NCI-H524 treated with DMSO at 0.1 percent for 48 hours (cell line): ENCODE data around the gene TOR1AIP2.
A peak's percentile ranks its signal among the peaks of the same experiment; 100 is the strongest.

Experiments used
- DNase-seq: peaks from one replicate; lab custom pipeline; 2025; lab: John Stamatoyannopoulos, UW

TOR1AIP2 gene

GRCh38 chr1:179877586-179878265, at the start of gene TOR1AIP2:
Gene TOR1AIP2, minus strand, starts transcription at chr1:179877803. Its CDS starts 25,138 bp downstream, at chr1:179852665.
- DNase-seq = peak; percentile 10

DNA sequence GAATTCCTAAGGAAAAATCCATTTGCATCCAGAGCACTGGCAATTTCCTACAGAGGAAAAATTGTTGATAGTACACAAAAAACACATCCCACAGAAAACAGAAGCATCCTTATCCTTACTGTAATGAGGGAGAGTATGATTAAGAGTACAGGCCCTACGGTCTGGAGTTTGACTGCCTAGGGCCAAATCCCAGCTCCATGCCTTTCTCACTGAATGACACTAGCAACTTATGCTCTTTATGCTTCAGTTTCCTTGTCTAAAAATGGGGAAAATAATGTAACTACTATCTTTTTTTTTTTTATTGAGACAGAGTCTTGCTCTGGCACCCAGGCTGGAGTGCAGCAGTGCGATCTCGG, 49.2 kb upstream of the TOR1AIP2 start:
- no peak for DNase-seq

DNA sequence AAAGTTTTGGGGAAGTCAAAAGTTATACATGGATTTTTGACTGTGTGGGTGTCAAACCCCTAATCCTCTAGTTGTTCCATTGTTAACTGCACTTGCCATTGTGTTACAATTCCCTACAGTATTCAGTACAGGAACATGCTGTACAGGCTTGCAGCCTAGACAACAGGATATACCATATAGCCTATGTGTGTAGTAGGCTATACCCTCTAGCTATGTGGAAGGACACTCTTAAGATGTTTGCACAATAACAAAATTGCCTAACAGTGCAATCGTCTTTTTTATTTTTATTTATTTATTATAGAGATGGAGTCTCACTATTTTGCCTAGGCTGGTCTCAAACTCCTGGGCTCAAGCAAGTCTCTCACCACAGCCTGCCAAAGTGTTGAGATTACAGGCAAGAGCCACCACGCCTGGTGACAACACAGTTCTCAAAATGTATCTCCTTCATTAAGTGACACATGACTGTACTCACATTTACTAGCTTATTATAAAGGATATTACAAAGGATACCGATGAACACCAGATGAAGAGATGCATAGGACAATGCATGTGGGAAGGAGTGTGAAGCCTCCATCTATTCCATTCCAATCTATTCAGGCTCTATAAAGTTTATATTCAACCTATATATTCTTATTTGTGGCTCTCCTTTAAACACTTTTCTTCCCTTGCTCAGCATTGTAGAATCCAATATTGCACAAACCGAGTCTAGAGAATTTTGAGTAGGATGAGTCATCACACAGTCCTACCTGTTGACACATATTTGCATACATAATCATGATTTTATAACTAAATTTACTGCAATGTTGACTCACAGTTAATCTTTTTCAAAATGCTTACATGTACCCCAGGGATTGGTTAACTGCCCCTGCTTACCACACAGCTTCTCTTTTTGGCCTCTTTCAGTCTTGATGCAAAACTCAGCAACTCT, 48.6 kb upstream of the TOR1AIP2 start:
- DNase-seq = no peak

GRCh38 chr1:179925302-179925701, 47.7 kb upstream of the TOR1AIP2 start:
- DNase-seq = no peak

DNA sequence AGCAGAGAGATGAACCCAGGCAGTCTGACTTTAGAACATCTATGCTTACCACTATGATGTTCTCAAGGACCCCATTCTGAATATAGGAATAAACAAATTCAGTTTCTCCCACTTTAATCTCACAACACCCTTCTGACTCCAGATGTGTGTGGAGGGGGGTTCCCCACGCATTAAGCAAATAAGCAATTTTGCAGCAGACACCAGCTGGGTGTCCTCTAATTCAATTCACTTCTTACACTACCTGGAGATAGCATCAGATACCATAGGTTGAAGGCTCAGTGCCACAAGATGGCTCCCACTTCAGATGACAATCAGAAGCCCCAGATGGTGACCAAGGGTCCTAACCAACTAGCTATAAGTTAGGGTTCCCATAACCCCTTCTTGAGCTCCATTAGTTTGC, 46.7 kb upstream of the TOR1AIP2 start:
- DNase-seq = no peak

GRCh38 chr1:179923029-179923428, 45.4 kb upstream of the TOR1AIP2 start:
- DNase-seq = no peak

GRCh38 chr1:179921981-179922872, 44.6 kb upstream of the TOR1AIP2 start:
- DNase-seq = no peak

GRCh38 chr1:179921472-179921871, 43.9 kb upstream of the TOR1AIP2 start:
- no peak for DNase-seq

DNA sequence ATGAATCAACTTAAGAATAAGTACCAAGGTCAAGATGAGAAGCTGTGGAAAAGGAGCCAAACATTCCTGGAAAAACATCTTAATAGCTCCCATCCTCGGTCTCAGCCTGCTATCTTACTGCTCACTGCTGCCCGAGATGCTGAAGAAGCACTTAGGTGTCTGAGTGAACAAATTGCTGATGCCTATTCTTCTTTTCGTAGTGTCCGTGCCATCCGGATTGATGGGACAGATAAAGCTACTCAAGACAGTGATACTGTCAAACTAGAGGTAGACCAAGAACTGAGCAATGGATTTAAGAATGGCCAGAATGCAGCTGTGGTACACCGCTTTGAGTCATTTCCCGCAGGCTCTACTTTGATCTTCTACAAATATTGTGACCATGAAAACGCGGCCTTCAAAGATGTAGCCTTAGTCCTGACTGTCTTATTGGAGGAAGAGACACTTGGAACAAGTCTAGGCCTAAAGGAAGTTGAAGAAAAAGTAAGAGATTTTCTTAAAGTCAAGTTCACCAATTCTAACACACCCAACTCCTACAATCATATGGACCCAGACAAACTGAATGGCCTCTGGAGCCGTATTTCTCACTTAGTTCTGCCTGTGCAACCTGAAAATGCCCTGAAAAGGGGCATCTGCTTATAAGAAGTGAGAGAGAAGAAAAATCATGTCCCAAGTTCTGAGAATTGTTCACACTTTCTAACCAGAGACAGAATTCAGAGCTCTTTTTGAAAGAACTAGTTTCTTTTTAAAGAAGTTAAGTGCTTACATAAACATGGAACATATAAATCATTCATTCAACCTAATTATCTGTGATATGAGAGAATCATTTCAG, 40.2 kb upstream of the TOR1AIP2 start:
- DNase-seq = no peak

DNA sequence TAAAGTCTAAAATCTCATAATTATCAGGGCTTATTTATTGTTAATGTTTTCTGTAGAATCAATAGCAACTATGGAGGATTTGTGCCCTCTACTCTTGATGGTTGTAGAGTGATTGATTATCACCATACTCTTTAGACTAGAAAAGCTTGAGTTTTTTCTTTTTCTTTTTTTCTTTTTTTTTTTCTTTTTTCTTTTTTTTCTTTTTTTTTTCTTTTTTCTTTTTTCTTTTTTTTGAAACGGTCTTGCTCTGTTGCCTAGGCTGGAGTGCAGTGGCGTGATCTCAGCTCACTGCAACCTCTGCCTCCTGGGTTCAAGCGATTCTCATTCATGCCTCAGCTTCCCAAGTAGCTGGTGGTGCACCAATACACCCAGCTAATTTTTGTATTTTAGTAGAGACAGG, 34.2 kb upstream of the TOR1AIP2 start:
- DNase-seq = no peak

DNA sequence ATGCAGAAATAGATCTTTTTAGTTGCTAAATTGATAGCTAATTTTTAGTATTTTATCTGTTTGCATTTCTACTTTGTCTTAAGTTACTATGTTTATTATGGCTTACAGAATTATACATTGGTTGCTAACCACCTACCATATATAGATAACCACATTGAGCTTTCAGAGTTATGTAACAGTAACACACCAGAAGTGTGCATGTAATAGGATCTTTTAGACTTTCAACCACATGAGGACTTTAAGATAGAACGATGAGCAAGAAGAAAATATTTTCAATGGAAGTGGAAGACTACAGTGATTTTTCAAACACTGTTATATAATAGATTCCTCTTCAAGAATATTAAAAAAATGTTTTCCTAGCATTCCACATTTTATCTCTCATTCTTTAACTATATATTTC, 33.3 kb upstream of the TOR1AIP2 start:
- DNase-seq = no peak

DNA sequence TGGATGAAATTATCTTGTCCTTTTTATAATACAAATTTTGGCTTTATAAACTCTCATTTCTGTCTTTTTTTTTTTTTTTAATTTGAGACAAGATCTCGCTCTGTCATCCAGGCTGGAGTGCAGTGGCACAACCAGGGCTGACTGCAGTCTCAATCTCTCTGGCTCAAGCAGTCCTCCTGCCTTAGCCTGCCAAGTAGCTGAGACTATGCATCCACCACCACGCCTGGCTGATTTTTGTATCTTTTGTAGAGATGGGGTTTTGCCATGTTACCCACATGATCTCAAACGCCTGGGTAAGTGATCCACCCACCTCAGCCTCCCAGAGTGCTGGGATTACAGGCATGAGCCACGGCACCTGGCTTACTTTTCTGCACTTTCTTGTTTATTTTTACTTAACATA, 12.0 kb upstream of the TOR1AIP2 start:
- DNase-seq = no peak

- DNase-seq = no peak
These were observed 10.5 kb upstream of the TOR1AIP2 start for GRCh38 chr1:179888071-179888470.

- no peak for DNase-seq
These were observed 6.1 kb upstream of the TOR1AIP2 start for GRCh38 chr1:179883745-179884138.

DNA sequence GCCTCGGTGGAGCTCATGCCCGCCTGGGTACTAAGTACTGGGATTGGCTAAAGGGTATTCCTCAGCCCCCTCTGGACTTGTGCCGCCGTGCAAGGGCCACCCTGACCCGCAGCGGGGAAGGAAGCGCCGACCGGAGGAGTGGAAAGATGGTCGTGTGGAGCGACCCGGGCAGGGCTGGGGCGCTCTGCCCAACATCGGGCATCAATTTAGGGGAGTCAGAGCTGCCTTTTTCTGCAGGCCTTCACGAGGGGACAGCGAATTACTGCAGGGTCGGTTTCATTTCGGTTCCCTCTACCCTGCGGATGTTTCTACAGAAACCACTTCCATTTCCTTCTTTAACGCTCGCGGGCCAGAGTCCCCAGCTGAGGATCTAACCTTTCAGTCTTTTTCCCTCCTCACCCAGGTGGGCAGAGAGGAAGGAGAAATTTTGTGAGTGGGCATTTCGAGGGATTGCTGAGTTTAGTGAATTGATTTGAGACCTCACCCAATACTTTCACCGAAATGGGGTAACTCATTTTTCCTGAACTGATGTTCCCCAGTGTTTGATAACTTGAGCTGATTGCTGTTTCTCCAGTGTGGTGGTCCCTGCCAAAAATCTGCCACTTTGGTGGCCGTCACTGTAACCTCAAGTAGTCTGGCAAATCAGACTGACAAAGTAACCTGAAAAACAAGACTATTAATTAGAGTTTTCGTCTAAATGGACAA, 5.6 kb upstream of the TOR1AIP2 start:
- no peak for DNase-seq

DNA sequence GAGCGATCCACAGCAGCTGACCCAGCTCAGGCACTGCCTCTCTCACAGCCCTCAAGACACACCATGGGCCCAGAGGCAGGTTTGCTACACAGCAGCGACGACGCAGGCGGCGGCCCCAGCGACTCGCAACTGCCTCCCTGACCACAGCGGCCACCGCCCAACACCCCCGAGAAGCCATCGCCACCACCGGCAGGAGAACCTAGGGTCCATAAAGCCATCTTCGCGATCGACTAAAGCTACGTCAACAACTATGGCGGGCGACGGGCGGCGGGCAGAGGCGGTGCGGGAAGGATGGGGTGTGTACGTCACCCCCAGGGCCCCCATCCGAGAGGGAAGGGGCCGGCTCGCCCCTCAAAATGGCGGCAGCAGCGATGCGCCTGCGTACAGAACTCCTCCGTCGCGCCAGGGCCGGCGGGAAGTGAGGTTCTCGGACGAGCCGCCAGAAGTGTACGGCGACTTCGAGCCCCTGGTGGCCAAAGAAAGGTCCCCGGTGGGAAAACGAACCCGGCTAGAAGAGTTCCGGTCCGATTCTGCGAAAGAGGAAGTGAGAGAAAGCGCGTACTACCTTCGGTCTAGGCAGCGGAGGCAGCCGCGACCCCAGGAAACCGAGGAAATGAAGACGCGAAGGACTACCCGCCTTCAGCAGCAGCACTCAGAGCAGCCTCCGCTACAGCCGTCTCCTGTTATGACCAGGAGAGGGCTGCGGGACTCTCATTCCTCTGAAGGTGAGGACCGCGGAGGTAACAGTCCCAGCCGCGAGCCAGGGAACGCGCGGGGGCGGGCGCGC, 4.8 kb upstream of the TOR1AIP2 start, which contains the start of gene TOR1AIP1:
Gene TOR1AIP1, plus strand, starts transcription at position 33 of the 787 bp plus-strand sequence. Its CDS starts 218 bp downstream, at position 251.
- peak; percentile 91 for DNase-seq

DNA sequence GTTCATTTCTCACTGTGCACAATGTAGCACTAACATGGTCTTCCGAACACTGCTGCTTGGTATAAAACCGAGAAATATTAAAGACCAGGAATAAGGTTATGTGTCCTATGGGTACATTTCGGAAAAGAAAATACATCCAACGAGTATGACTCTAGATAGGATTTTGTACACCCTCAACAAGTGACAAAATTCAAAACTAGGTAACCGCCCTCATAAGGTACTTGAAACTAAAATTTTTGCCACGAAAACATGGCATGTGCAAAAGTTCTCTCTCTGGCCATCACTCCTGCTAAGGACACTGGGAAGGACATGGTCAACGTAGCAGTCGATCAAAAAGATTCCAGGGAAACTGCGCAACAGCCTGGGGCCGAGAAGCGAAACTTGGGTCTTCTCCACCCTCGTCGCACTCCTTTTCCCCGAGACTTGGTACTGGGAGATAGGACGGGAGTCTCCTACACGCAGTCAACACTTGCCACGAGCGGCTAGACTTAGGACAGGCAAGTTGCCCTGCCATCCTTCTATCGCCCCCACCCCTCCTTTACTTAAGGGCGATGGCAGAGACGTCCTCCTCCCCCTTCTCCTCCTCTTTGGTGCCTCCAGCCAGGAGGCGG, 4.1 kb upstream of the TOR1AIP2 start:
- peak; percentile 54 for DNase-seq

DNA sequence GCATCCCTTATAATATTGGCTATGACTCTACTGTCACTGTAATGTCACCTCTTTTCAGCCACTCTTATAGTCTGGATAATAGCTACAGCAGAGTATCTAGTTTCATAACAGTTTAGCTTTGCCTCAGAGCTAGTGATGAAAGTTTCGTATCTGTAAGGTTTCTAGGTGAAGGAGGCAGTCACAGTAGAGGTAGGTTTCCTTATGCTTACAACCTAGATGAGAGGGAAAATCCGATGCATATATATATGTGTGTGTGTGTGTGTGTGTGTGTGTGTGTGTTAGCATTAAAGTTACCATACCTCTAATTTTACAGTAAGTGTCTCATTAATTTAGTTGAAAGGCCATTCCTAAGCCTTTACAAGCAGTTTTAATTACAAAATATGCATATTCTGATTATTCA, 2.2 kb upstream of the TOR1AIP2 start:
- no peak for DNase-seq

GRCh38 chr1:179876300-179876715, 1.3 kb downstream of the TOR1AIP2 start:
- DNase-seq = no peak
